GM23338 (cell line): ENCODE measurements around the gene HMOX1. TPM values are rescaled to one million over a fixed set of nuclear protein-coding genes. Genes with fewer than 3 reads are reported as not detected.

Source experiments
- ATAC-seq: fragments of 200-7000 bp; cut with Tn5 transposase; 3 replicates; pipeline ENCODE4 v1.9.1; 2020
- DNase-seq: peaks from one replicate; pipeline ENCODE4 v3.0.0-alpha.2; 2015; ENCODE audit warnings: low spot score
- H2AFZ ChIP-seq: fragments of 200-600 bp; sonication (generic); 2 replicates; pipeline ENCODE4 v1.8.0; 2016; ENCODE audit warnings: antibody characterized with exemption, mild to moderate bottlenecking, moderate library complexity
- H3F3A ChIP-seq: fragments of 200-600 bp; sonication (generic); replicated peaks from 2 replicates; pipeline ENCODE4 v1.8.0; 2017; ENCODE audit warnings: antibody characterized with exemption, mixed run types, low read depth
- H3K27ac ChIP-seq: fragments of 200-600 bp; sonication (generic); 2 replicates; pipeline ENCODE4 v1.6.1; 2016; ENCODE audit warnings: low read depth
- H3K27me3 ChIP-seq: fragments of 200-600 bp; sonication (generic); 2 replicates; pipeline ENCODE4 v1.8.0; 2016; ENCODE audit warnings: mild to moderate bottlenecking, mixed run types, moderate library complexity; ENCODE audit not compliant: insufficient read depth
- H3K36me3 ChIP-seq: fragments of 200-600 bp; sonication (generic); 2 replicates; pipeline ENCODE4 v1.8.0; 2016; ENCODE audit warnings: mild to moderate bottlenecking; ENCODE audit not compliant: insufficient read depth
- H3K4me1 ChIP-seq: fragments of 200-600 bp; sonication (generic); 2 replicates; pipeline ENCODE4 v1.8.0; 2016; ENCODE audit warnings: mild to moderate bottlenecking, moderate library complexity; ENCODE audit not compliant: insufficient read depth
- H3K4me2 ChIP-seq: fragments of 200-600 bp; sonication (generic); 2 replicates; pipeline ENCODE4 v1.7.1; 2017; ENCODE audit warnings: mixed run types
- H3K4me3 ChIP-seq: fragments of 200-600 bp; sonication (generic); 2 replicates; pipeline ENCODE4 v1.6.1; 2016; ENCODE audit warnings: mixed run types
- H3K79me2 ChIP-seq: fragments of 200-600 bp; sonication (generic); replicated peaks from 2 replicates; pipeline ENCODE4 v1.8.0; 2017; ENCODE audit warnings: mild to moderate bottlenecking; ENCODE audit not compliant: insufficient read depth
- H3K9me2 ChIP-seq: fragments of 200-600 bp; sonication (generic); 2 replicates; pipeline ENCODE4 v1.8.0; 2017; ENCODE audit not compliant: insufficient read depth
- H4K20me1 ChIP-seq: fragments of 200-600 bp; sonication (generic); replicated peaks from 2 replicates; pipeline ENCODE4 v1.8.0; 2017; ENCODE audit warnings: mild to moderate bottlenecking; ENCODE audit not compliant: insufficient read depth
- H3K27ac Mint-ChIP-seq: 2 replicates; pipeline ENCODE4 v1.8.0; 2020; ENCODE audit warnings: inconsistent platforms, mild to moderate bottlenecking, moderate library complexity, mixed read lengths
- H3K27me3 Mint-ChIP-seq: 3 replicates; pipeline ENCODE4 v1.8.0; 2022; ENCODE audit warnings: low read depth, mild to moderate bottlenecking, moderate library complexity, mixed read lengths, inconsistent platforms; ENCODE audit not compliant: insufficient read depth, poor library complexity
- H3K36me3 Mint-ChIP-seq: 3 replicates; pipeline ENCODE4 v1.8.0; 2021; ENCODE audit warnings: low read depth, mild to moderate bottlenecking, inconsistent platforms, moderate library complexity, mixed read lengths
- H3K4me1 Mint-ChIP-seq: 3 replicates; pipeline ENCODE4 v1.8.0; 2020; ENCODE audit warnings: mild to moderate bottlenecking, inconsistent platforms, mixed read lengths
- H3K4me3 Mint-ChIP-seq: 3 replicates; pipeline ENCODE4 v1.8.0; 2021; ENCODE audit warnings: moderate library complexity, mild to moderate bottlenecking, inconsistent platforms, mixed read lengths
- H3K9me3 Mint-ChIP-seq: 3 replicates; pipeline ENCODE4 v1.8.0; 2020; ENCODE audit warnings: moderate library complexity, mild to moderate bottlenecking, inconsistent platforms, mixed read lengths
- CREB1 ChIP-seq: fragments of 250-450 bp; sonication (Bioruptor Pico); IDR thresholded peaks from 2 replicates; pipeline ENCODE4 v1.5.0; 2020; ENCODE audit warnings: low read depth, mild to moderate bottlenecking, moderate library complexity
- ETS1 ChIP-seq: IDR thresholded peaks from 2 replicates; pipeline ENCODE4 v1.6.1; 2016; ENCODE audit warnings: antibody characterized with exemption
- EZH2 ChIP-seq: fragments of 200-600 bp; sonication (generic); IDR thresholded peaks from one replicate; pipeline ENCODE4 v1.8.0; 2017; ENCODE audit warnings: antibody characterized with exemption, mild to moderate bottlenecking, low read depth; ENCODE audit not compliant: unreplicated experiment
- EZH2phosphoT487 ChIP-seq: fragments of 200-600 bp; sonication (generic); IDR thresholded peaks from one replicate; pipeline ENCODE4 v1.8.1; 2018; ENCODE audit warnings: antibody characterized with exemption; ENCODE audit not compliant: unreplicated experiment
- JUNB ChIP-seq: IDR thresholded peaks from one replicate; pipeline ENCODE4 v1.6.1; 2016; ENCODE audit warnings: antibody characterized with exemption; ENCODE audit not compliant: unreplicated experiment
- NANOG ChIP-seq: IDR thresholded peaks from 2 replicates; pipeline ENCODE4 v1.6.1; 2016; ENCODE audit warnings: antibody characterized with exemption, borderline replicate concordance
- POLR2AphosphoS5 ChIP-seq: IDR thresholded peaks from 2 replicates; pipeline ENCODE4 v1.6.1; 2016; ENCODE audit warnings: antibody characterized with exemption, low read depth
- STAT1 ChIP-seq: IDR thresholded peaks from one replicate; pipeline ENCODE4 v1.6.1; 2016; ENCODE audit warnings: antibody characterized with exemption; ENCODE audit not compliant: unreplicated experiment
- ZNF114 ChIP-seq: fragments of 250-450 bp; sonication (Bioruptor Pico); IDR thresholded peaks from 2 replicates; pipeline ENCODE4 v1.5.0; 2020; ENCODE audit warnings: mild to moderate bottlenecking, moderate library complexity
- ZNF331 ChIP-seq: fragments of 250-450 bp; sonication (Bioruptor Pico); IDR thresholded peaks from 2 replicates; pipeline ENCODE4 v1.5.0; 2020; ENCODE audit warnings: low read depth, mild to moderate bottlenecking, moderate library complexity
- ZNF462 ChIP-seq: fragments of 250-450 bp; sonication (Bioruptor Pico); IDR thresholded peaks from 2 replicates; pipeline ENCODE4 v1.5.0; 2020; ENCODE audit warnings: mild to moderate bottlenecking, moderate library complexity
- polyA plus RNA-seq: library from polyadenylated mRNA; unstranded; fragments of >200 nt; fragmentation: Nextera tagmentation; extraction: Ambion mirVana; gene quantifications from 2 replicates; pipeline ENCODE4 v1.2.1, GENCODE V29; 2016
- total RNA-seq: library from RNA; depleted of rRNA; stranded (reverse); fragments of >200 nt; shearing (Covaris generic); gene quantifications from 2 replicates; pipeline ENCODE4 v1.2.3, GENCODE V29; 2014
- TF ChIP-seq, protein P1 (sequence below), 2 experiments: fragments of 200-600 bp in 1 of 2; sonication (generic) in 1 of 2; conservative IDR thresholded peaks; 2 replicates each; pipeline versions ENCODE4 v1.5.1 to v1.6.1; 2016 to 2017; ENCODE audit warnings: antibody characterized with exemption in 2 of 2, low read depth in 2 of 2, mild to moderate bottlenecking in 2 of 2, moderate library complexity in 1 of 2
- TF ChIP-seq, protein P2 (sequence below): IDR thresholded peaks from one replicate; pipeline ENCODE4 v1.6.1; 2018; ENCODE audit warnings: antibody characterized with exemption; ENCODE audit not compliant: unreplicated experiment

The HMOX1 gene
- total and polyA plus RNA-seq, 2 experiments from 2014 or later, result 10.9 to 22.6 TPM

GRCh38 chr22:35418731-35419130, 37.8 kb downstream of the HMOX1 start:
- Histone ChIP-seq H3K27me3 (no peaks in the 10 kb centered on the region), H3K4me2 (no peak overlapping the region), H4K20me1 (peaks cover 18% of the 10 kb centered on the region), H3K27ac (no peak overlapping the region), H2AFZ (no peak overlapping the region), H3K4me1 (no peaks in the 10 kb centered on the region), H3K4me3 (no peak overlapping the region), H3K36me3 (peaks cover 86% of the 10 kb centered on the region), H3F3A (peaks cover 37% of the 10 kb centered on the region; the same call in 1 of the 2 replicates), H3K9me2 (no peaks in the 10 kb centered on the region), H3K79me2 (peaks cover 6% of the 10 kb centered on the region; the same call in 1 of the 2 replicates)
- peaks cover 15% of the 10 kb centered on the region for H3K27me3 Mint-ChIP-seq
- no peak overlapping the region for H3K4me3 Mint-ChIP-seq
- DNase-seq (no peak), ATAC-seq (no peak)
- H3K9me3 Mint-ChIP-seq, result no peaks in the 10 kb centered on the region
- H3K27ac Mint-ChIP-seq, result no peak overlapping the region
- peaks cover 99% of the 10 kb centered on the region for H3K36me3 Mint-ChIP-seq
- peaks cover 12% of the 10 kb centered on the region for H3K4me1 Mint-ChIP-seq
- TF ChIP-seq NANOG, result no peak
- TF ChIP-seq, protein P1, sequence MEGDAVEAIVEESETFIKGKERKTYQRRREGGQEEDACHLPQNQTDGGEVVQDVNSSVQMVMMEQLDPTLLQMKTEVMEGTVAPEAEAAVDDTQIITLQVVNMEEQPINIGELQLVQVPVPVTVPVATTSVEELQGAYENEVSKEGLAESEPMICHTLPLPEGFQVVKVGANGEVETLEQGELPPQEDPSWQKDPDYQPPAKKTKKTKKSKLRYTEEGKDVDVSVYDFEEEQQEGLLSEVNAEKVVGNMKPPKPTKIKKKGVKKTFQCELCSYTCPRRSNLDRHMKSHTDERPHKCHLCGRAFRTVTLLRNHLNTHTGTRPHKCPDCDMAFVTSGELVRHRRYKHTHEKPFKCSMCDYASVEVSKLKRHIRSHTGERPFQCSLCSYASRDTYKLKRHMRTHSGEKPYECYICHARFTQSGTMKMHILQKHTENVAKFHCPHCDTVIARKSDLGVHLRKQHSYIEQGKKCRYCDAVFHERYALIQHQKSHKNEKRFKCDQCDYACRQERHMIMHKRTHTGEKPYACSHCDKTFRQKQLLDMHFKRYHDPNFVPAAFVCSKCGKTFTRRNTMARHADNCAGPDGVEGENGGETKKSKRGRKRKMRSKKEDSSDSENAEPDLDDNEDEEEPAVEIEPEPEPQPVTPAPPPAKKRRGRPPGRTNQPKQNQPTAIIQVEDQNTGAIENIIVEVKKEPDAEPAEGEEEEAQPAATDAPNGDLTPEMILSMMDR (conservative IDR thresholded peaks at IDR 0.05; ENCODE audit: low read depth in 2 of 2), result no peak
- TF ChIP-seq, protein P2, sequence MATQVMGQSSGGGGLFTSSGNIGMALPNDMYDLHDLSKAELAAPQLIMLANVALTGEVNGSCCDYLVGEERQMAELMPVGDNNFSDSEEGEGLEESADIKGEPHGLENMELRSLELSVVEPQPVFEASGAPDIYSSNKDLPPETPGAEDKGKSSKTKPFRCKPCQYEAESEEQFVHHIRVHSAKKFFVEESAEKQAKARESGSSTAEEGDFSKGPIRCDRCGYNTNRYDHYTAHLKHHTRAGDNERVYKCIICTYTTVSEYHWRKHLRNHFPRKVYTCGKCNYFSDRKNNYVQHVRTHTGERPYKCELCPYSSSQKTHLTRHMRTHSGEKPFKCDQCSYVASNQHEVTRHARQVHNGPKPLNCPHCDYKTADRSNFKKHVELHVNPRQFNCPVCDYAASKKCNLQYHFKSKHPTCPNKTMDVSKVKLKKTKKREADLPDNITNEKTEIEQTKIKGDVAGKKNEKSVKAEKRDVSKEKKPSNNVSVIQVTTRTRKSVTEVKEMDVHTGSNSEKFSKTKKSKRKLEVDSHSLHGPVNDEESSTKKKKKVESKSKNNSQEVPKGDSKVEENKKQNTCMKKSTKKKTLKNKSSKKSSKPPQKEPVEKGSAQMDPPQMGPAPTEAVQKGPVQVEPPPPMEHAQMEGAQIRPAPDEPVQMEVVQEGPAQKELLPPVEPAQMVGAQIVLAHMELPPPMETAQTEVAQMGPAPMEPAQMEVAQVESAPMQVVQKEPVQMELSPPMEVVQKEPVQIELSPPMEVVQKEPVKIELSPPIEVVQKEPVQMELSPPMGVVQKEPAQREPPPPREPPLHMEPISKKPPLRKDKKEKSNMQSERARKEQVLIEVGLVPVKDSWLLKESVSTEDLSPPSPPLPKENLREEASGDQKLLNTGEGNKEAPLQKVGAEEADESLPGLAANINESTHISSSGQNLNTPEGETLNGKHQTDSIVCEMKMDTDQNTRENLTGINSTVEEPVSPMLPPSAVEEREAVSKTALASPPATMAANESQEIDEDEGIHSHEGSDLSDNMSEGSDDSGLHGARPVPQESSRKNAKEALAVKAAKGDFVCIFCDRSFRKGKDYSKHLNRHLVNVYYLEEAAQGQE, result no peak
- no peak for TF ChIP-seq ZNF462 (CRISPR knock-in tag)
- no peak for TF ChIP-seq POLR2AphosphoS5
- TF ChIP-seq EZH2, result no peak
- no peak for TF ChIP-seq STAT1
- TF ChIP-seq JUNB, result no peak
- no peak for TF ChIP-seq EZH2phosphoT487
- TF ChIP-seq CREB1 (CRISPR knock-in tag), result no peak
- TF ChIP-seq ETS1, result no peak
- TF ChIP-seq ZNF331 (CRISPR knock-in tag), result no peak
- TF ChIP-seq ZNF114, result no peak
